Stimulated activated CD8-positive, alpha-beta memory T cell treated with anti-CD3 and anti-CD28 coated beads, Interleukin-12 subunit alpha, Interleukin-12 subunit beta, amount 100 ng/mL, for 24 hours (primary cell): ENCODE data around the gene PTTG2.

Experiments used
- DNase-seq: peaks from one replicate; pipeline ENCODE4 v3.0.0-alpha.2; 2020; ENCODE audit errors: extremely low read depth

PTTG2 gene

DNA sequence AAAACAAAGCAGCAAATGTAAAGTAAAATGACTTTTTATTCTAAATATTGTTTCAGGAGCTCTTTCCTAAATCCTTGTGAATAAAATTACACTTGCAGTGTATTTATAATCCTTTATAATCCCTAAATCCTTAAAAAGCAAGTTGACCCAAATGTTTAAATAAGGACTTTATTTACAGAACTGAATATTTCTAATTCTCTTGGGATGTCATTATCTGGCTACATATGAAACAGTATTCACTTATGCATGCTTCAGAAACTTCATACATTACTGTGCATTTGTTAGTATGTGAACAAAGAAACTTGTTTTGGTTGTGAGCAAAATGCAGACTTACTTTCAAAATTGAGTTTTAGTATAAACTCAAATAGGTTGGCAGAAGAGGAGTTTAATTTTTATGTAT lies 49.2 kb downstream of the PTTG2 start:
- DNase-seq, result no peak

DNA sequence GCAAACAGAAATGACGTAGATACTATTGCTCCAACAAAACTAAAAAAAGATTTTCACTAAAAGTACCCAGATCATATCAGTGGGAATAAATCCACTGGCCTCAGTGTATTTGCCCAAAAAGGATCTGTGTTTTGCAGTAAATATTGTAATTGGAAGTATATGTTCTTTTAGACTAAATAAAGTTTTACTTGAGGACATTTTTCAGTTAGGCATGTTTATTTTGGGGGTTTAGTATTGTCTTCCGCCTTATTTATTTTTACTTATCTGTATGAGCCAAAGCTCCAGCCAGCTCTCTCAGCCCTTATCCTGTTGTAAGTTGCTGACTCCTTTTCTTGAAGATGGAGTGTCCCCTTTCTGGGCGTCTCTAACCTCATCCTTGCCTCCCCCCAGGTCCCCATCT lies 49.8 kb downstream of the PTTG2 start:
- DNase-seq, result no peak
